Embryonic facial prominence (tissue), 1 donor: Measurements from ENCODE around the gene HSD17B4.
"Not testable (repeated sequence)": the region's sequence is repeated elsewhere in the genome, so short reads cannot be mapped to it uniquely, and the experiment has no call there.

Experiments
- DNase-seq: peaks from one replicate; pipeline ENCODE4 v3.0.0-alpha.2; 2016; ENCODE audit errors: extremely low spot score

HSD17B4 gene, protein sequence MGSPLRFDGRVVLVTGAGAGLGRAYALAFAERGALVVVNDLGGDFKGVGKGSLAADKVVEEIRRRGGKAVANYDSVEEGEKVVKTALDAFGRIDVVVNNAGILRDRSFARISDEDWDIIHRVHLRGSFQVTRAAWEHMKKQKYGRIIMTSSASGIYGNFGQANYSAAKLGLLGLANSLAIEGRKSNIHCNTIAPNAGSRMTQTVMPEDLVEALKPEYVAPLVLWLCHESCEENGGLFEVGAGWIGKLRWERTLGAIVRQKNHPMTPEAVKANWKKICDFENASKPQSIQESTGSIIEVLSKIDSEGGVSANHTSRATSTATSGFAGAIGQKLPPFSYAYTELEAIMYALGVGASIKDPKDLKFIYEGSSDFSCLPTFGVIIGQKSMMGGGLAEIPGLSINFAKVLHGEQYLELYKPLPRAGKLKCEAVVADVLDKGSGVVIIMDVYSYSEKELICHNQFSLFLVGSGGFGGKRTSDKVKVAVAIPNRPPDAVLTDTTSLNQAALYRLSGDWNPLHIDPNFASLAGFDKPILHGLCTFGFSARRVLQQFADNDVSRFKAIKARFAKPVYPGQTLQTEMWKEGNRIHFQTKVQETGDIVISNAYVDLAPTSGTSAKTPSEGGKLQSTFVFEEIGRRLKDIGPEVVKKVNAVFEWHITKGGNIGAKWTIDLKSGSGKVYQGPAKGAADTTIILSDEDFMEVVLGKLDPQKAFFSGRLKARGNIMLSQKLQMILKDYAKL

DNA sequence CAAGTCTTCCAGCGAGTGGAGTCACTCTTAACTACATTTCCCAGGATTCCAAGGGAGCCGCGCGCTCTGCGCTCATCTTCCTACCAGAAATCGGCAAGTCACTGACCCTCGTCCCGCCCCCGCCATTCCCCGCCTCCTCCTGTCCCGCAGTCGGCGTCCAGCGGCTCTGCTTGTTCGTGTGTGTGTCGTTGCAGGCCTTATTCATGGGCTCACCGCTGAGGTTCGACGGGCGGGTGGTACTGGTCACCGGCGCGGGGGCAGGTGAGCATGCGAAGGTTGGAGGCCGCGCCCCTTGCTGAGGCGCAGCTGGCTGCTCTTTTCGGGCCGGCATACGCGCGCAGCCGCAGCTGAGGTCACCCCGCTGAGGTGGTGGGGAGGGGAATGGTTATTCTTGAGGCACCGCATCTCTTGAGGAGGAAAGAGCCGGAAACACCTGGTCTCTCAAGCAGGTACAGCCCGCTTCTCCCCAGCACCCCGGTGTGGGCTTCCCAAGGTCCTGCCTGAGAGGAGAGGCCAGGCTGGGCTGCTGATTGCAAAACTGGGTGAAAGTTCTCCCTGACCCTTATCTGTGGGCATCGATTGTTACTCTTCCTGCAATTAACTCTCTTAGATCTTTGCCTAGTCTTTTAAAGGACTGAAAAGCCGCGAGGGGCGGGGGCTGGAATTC lies at the start of gene HSD17B4:
TSS of gene HSD17B4 (plus strand) at position 125 of the 667 bp plus-strand sequence. CDS start at position 204, 79 bp downstream.
- DNase-seq = peak; percentile 64

DNA sequence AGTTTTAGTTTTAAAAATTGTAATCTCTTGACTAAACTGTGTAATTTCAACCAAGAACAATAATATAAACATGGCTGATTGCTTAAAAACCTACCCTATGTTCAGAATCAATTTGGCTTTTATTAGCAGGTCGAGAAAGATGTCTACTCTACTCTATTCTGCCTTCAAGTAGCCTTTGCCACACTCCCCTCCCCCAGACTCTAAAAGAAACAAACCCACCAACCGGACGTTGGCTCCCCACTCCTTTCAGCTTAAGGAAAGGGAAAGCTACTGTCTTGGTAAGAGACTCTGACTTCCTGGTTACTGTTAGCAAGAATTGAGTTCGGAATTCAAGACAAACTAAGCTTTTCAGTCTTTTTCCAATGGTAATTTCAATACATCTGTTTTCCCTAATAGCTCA lies 49.7 kb upstream of the HSD17B4 start:
- no peak for DNase-seq

DNA sequence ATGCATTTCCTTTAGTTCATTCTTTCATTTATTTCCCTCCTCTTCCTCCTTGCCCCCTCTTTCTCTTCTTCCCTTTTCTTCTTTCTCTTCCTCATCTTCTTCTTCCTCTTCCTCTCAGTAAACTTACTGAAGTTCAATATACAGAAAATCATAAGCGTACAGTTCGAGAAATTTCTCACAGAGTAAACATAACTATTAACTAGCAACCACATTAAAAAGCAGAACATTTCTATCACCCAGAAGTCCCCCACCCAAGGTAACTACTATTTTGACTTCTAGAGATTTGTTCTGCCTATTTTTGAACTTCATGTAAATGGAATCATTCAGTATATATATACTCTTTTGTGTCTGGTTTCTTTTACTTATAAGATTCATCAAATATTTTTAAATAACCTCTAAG lies 48.3 kb upstream of the HSD17B4 start:
- no peak for DNase-seq

DNA sequence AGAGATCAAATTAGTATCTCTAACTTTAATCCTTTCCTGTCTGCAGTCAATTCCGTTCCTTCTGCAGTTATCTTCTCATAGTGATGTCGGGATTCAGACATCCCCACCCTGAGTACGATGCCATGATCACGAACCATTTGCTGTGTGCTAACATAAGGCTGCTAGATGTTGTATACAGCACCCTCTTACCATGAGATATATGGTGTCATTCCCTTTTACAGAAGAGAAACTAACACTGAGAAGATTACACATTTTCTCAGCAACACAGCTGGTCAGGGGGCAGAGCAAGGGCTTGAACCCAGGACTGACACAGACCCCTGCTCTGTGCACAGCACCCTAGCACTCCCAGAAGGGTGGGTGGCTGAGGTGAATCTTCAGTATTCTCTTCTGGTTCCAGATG lies 46.9 kb upstream of the HSD17B4 start:
- no peak for DNase-seq

DNA sequence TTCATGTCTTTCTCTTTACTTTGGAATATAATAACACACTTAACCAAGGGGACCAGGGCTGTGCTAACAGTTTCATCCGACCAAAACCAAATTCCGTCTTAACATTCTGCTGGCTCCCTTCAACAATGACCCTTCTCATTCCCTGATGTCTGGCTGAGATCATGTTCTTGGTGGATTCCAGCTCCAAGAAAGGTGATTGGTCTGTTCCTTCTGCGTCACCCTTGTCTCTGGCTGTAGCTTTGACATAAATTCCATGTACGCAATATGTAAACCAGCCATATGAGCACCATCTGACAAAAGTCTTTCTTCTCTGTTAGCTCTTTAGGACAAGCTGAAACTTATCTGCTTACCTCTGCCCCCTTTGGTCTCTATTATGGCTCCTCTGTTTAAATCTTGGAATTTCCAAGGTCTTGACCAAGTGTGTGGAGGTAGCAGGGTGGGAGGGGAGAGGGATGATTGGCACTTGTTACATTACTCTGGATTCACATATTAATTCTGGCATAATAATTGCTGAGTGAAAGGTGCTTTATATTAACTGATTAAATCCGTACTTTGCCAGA lies 45.7 kb upstream of the HSD17B4 start:
- no peak for DNase-seq

DNA sequence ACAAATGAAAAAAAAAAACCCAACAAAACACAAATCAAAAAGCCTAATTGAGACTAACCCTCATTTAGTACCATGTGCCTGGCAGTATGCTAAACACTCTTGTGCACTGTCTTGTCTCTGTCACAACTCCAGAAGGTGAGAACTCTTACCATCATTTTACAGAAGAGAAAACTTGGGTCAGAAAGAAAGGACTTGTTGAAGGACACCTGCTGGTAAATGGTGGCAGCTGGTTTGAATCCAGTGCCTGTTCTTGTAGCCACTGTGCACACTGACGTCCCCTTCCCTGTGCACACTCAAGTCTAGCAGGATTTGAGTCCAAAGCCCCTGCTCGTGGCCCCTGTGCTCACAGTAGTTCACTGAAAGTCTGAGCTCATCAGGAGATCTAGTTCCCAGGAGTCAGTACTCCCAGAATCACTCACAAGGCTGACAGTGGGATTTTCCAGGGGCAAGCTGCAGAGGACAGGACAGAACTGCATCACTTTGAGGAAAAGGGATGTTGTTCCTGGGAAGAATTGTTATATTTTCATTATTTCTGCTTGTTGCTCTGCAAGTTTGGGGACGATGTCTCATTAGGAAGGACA lies 43.0 kb upstream of the HSD17B4 start:
- DNase-seq = no peak

DNA sequence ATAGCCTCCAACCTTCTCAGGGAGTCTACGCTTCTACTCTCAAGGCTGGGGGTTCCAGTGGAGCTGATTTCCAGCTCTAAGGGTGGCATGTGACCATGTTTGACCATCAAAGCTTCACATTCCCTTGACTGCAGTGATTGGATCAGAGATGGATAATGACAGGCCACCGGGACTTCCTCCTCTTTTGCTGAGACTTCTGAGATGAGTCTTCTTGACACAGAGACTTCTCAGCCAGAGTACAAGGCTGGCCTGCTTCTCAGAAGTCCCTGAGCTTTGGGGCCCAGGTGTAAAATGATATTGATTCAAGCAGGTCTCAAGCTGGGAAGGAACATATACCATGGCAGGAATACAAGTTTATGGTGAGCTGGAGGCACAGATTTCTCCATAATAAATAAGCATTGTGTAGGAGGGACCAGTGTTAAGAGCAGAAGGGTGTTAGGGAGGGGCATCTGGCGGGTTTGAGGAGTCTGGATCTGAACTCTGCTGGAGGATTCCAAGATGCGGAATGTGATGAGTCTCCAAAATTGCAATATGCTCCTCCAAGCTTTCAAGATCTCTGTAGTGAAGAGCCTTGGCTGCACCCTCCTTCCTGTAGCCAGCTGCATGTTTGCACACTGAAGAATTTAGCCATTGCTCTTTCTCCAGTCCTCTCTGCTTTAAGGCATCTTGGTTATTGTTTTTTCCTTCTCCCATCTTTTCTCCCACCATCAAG lies 41.7 kb upstream of the HSD17B4 start:
- DNase-seq = no peak

DNA sequence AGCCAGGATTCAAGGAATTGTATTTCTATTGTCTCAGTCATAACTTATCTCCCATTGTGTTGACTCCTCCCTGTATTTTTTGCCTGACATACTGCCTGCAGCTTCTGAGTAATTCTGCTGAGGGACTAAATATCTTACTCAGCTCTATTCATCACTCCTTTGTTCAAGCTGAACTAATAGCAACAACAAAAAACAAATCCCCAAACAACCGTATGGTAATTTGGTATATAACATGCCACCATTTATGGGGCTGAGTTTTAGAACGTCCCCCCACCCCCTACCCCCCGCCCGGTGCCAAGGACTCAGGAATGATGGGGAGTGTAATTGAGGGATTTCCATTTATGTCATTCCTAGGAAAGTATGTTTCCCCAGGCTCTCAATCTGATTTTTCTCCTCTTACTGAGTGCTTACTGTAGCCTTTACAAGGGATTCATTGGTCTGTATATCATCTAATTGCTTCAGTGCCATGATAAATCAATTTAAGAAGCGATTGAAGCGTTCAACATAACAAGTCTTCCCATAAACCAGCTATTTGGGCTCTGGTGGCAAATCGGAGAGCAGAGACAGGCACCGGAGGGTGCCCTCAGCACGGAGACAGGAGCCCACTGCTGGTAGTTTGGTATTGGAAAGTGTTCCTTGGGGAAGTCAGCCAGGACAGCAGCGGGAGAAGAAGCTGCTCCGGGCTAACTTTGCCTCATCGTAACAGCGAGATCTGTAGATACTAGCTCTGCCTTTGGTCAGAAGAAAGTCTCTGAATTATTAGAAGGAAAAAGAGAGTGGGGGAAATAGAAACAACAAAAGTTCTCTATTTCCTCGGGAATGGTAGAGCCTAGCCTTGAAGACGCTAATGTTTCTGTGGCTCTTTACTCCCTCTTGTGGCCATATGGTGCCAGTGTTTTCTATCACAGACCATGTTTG lies 40.7 kb upstream of the HSD17B4 start:
- DNase-seq = peak; percentile 66

DNA sequence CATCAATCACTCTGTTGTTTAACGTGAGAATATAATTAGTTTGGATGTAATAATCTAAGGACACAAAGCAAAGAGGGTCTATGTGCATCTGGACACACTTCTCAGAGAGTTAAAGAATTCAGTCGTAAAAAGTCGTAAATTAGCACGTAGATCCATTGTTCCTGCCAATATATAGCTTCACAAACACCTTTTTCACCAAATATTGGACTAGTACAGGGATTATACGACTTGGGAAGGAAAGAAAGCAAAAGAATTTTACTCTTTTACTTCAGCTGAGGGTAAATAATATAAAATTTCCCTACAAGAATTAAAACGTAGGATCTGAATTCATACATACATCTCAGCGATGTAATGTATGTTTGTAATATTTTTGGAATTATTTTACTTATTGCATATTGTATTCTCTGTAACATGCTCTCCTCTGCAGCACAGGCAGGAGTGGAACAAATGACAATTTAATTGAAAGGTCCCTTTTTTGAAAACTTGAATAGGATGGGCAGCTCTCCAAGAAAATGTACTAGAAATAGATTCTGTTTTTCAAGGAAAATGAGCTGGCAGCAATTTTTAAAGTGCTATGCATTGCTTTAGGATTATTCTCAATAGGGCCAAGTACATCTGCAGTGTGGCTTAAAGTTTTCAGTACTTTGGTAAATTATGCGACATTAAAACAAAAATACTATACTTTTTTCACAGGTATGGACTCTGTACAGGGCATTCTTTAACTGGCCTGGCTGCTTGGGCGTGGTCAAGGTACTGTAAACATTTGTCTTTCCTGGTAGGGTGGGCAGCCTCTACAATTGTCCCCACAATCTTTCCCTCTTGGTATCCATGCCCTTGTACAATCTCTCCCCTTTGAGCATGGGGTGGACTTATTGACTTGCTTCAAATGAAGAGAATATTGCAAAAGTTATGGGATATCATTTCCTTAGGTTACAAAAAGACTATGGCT lies 39.7 kb upstream of the HSD17B4 start:
- DNase-seq = no peak

DNA sequence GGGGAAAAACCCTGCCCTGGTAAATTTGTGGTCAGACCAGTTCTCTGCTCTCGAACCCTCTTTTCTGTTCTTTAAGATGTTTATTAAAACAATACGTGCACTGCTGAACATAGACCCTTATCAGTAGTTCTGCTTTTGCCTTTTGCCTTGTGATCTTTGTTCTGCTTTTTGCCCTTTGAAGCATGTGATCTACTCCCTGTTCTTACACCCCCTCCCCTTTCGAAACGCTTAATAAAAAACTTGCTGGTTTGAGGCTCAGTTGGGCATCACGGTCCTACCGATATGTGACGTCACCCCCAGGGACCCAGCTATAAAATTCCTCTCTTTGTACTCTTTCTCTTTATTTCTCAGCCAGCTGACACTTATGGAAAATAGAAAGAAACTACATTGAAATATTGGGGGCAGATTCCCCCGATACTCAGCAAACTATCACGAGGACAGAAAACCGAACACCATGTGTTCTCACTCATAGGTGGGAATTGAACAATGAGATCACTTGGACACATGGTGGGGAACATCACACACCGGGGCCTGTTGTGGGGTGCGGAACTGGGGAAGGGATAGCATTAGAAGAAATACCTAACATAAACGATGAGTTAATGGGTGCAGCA lies 38.1 kb upstream of the HSD17B4 start:
- not testable (repeated sequence) for DNase-seq

DNA sequence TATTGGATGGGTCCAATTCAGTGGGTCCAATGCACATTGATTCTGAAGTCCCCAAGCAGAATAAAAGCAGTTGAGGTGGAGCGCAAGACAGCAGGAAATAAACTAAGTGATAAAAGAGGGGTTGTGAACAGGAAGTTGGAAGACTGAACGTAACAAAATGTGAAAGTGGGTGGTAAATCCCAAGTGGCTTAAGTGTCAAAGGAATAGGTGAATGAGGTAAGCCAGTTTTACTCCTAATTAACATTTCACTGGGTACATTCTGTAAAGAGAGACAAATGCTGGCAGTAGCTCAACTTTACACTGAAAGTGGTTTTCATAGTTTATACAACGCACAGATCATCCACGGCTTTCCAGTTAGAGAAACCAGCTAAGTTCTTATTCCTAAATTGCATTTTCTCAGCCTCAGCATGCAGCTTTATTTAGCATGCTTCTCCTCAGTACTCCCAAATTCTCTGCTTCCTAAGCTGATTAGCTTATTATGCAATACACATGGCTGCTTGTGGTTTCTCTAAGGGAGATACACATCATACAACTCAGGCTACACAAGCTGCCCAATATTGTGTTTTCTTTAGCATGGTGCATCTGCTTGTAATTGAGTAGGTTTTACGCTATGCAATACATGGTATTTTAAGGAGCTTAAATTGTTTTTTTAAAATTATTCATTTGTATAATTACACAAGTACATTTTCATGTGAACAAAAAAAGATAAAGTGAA lies 34.2 kb upstream of the HSD17B4 start:
- no peak for DNase-seq

DNA sequence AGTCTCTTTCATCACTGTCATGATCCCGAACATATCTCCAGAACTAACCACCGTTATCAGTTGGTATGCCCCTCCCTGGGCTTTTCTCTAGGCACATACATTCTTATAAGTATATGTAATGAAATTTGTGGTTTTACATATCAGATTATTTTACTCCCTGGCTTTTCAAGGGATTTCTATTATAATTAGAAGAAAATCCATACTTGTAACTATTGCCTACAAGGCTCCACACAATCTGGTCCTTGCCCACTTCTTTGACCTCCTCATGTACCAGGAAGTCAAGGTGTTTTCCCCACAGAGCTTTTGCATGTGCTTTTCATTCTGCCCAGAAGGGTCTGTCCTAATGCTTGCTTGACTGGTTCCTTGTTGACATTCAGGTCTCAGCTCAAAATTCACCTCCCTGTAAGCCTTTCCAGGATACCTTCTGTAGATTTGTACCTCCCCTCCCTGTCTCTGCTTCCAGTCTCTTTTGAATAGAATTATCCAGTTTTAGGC lies 33.6 kb upstream of the HSD17B4 start:
- DNase-seq = no peak

DNA sequence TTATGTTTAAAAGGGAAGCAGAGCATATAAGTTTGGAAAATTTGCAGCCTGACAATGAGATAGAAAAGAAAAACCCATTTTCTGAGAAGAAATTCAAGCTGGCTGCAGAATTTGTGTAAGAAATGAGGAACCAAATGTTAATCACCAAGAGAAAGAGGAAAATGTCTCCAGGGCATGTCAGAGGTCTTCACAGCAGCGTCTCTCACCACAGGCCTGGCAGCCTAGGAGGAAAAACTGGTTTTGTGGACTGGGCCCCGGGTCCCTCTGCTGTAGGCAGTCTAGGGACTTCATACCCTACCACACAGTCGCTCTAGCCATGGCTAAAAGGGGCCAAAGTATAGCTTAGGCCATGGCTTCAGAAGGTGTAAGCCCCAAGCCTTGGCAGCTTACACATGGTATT lies 32.1 kb upstream of the HSD17B4 start:
- DNase-seq = no peak

DNA sequence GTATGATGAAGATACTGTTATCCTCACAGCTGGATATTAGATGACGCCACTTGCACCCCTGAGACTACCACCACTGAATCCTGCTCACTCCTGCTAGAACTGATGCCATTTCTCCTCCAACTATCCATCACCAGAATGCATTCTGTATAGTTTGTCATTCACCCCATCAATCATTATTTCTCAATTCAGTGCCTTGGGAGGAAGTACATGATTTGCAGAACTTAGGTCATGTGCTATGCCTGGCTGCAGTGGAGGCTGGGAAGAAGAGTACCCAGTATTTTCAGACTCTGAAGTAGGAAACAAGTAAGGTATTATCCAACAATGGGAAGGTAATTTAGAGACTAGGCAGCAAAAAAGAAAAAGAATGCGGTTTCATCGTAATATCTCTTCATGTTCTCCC lies 26.2 kb upstream of the HSD17B4 start:
- no peak for DNase-seq

DNA sequence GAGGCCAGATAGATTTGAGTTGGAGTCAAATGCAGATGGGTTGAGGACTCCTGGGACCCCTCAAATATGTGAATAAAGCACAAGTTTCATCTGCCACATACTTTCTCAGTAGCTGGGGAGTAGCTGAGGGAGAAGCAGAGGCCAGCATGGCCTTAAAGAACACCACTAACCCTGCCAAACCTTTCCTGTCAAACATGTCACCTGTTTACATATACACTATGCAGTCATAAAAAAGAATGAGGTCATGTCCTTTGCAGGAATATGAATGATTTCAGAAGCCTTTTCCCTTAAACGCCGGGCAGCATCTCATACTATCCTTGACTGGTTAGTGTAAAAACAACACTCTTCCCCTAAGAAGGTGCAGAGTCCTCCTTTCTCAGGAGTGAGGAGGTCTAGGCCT lies 25.2 kb upstream of the HSD17B4 start:
- DNase-seq = no peak

DNA sequence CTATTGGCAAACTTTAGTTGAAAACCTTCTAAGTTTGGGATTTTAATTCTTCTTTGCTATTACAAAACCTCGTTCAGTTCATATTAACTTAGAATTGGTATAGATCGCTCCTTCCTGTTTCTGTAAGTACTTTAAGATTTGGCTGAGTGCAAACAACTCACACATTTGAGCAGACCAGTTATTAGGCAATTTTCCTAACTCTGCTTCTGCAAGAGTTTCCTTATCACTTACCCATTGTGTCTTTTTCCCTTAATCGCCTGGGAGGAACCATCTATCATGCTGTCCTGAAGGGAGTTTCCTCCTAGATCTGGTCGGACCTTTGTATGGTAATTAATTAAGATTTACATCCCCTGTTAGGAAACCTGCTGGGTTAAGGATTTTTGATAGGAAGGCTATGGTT lies 24.7 kb upstream of the HSD17B4 start:
- not testable (repeated sequence) for DNase-seq

DNA sequence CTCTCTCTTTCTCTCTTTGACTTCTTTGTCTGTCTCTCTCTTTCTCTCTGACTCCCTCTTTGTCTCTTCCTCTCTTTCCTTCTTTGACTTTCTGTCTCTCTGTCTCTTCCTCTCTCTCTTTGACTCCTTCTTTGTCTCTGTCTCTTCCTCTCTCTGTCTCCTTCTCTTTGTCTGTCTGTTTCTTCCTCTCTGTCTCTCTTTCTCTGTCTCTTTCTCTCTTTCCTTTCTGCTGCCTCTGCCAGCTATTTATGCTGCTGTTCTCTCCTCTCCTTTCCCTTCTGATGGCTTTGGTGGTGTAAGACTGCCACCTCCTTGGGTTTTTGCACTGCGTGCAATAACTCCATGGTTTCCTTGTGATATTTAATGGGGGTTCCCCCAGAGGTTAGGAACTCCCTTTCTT lies 24.1 kb upstream of the HSD17B4 start:
- DNase-seq = not testable (repeated sequence)

DNA sequence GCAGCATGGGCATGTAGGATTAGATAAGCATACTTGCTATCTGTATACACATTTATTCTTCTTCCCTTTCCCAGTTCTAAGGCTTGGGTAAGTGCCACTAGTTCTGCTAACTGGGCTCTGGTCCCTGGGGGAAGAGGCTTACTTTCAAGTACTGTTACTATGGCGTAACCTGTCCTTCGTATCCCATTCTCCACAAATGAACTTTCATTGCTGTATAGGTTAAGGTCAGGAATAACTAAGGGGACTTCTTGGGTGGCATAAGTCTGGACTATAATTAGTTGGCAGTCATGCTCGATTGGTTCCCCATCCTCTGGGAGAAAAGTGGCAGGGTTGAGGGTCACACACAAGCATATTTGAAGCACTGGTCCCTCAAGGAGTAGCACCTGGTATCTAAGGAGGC lies 23.7 kb upstream of the HSD17B4 start:
- not testable (repeated sequence) for DNase-seq
